Breast epithelium (tissue), 4 donors: ENCODE measurements around the gene COLEC11. TPM values are rescaled to one million over a fixed set of nuclear protein-coding genes. Genes with fewer than 3 reads are reported as not detected.
"Not testable (repeated sequence)": the region's sequence is repeated elsewhere in the genome, so short reads cannot be mapped to it uniquely, and the experiment has no call there.

ENCODE experiments used
- DNase-seq, 2 donors: peaks; one replicate each; pipeline ENCODE4 v3.0.0-alpha.2; 2019; ENCODE audit warnings: low spot score in 2 of 2
- H3K27ac ChIP-seq, 2 donors: fragments of 200-600 bp; sonication (generic) in 1 of 2; one replicate each; pipeline ENCODE4 v1.5.1; 2016 to 2019; ENCODE audit warnings: mild to moderate bottlenecking in 1 of 2
- H3K27me3 ChIP-seq, 2 donors: fragments of 200-600 bp; sonication (generic) in 1 of 2; one replicate each; pipeline versions ENCODE4 v1.5.1 to v1.6.0; 2017 to 2019; ENCODE audit warnings: control low read depth in 1 of 2, mild to moderate bottlenecking in 1 of 2
- H3K36me3 ChIP-seq: fragments of 200-600 bp; one replicate; pipeline ENCODE4 v1.5.1; 2019
- H3K4me1 ChIP-seq, 2 donors: fragments of 200-600 bp; sonication (generic); one replicate each; pipeline ENCODE4 v1.5.1; 2016 to 2019; ENCODE audit warnings: control low read depth in 1 of 2
- H3K4me3 ChIP-seq, 3 donors: fragments of 200-600 bp; sonication (generic); 1 replicate in 2 of 3; 2 replicates in 1 of 3; pipeline ENCODE4 v1.5.1; 2016 to 2019; ENCODE audit warnings: mild to moderate bottlenecking in 3 of 3, moderate library complexity in 2 of 3
- H3K9me3 ChIP-seq, 2 donors: fragments of 200-600 bp; sonication (generic) in 1 of 2; one replicate each; pipeline ENCODE4 v1.5.1; 2016 to 2019; ENCODE audit warnings: control low read depth in 1 of 2
- POLR2A ChIP-seq: fragments of 450-650 bp; IDR thresholded peaks from one replicate; pipeline ENCODE4 v1.6.1; 2016; ENCODE audit warnings: antibody characterized with exemption, mild to moderate bottlenecking, moderate library complexity
- POLR2AphosphoS5 ChIP-seq, 3 donors: sonication (generic); formaldehyde crosslinking; IDR thresholded peaks; one replicate each; pipeline ENCODE4 v1.6.1; 2017; ENCODE audit warnings: antibody characterized with exemption in 3 of 3
- intact Hi-C: fragments of 100-400 bp; cut with DNase I; formaldehyde crosslinking; loops from one replicate; pipeline ENCODE4 v1.15.1; 2023; ENCODE audit warnings: low total_unique reads
- total RNA-seq, 3 donors: library from RNA; depleted of rRNA; stranded (reverse); fragments of >200 nt; gene quantifications; one replicate each; pipeline ENCODE4 v1.1.0, GENCODE V29; 2016
- TF ChIP-seq, protein P1 (sequence below), 3 donors: fragments of 450-650 bp; IDR thresholded peaks; one replicate each; pipeline ENCODE4 v1.5.1; 2016 to 2017; ENCODE audit warnings: antibody characterized with exemption in 3 of 3, mild to moderate bottlenecking in 3 of 3, moderate library complexity in 3 of 3

COLEC11 gene
- total RNA-seq, 3 donors from 2014 or later, result 0.33 to 1.9 (median 1.0) TPM

DNA sequence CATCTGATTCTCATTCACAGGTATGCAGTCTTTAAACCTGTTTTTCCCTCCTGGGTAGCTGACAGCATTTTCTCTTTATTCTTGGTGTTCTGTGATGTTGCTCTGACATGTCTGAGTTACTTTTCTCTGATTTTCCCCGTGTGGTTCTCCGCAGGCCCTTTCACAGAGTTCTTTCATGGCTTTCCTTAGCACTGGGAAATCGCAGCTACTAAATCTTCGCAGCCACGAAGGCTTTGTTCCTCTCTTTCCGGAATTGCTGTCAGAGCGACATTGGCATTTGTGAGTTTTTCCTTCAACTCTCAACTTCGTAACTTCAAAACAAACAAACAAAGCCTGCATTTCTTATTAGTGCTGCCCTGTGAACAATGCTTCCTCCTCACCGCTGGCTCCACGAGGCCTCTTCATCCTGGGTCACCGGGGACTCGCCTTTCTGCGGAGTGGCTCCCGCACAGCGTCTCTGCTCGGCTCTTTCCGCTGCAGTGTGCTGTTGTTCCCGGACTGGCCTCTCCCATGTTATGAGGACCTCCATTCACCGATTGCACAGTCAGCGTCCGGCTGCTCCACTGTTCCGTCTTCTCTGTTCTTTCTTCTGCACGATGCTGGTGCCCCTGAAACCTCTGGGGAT lies 16.1 kb downstream of the COLEC11 start:
- H3K9me3 ChIP-seq, result no peaks in the 10 kb centered on the region
- no peak for DNase-seq
- H3K27me3 ChIP-seq, result no peaks in the 10 kb centered on the region
- intact Hi-C loops, result no loop called here
- H3K4me1 ChIP-seq, result no peaks in the 10 kb centered on the region
- H3K36me3 ChIP-seq, result no peaks in the 10 kb centered on the region
- H3K4me3 ChIP-seq, result no peak overlapping the region
- no peak for TF ChIP-seq POLR2A
- no peak for TF ChIP-seq POLR2AphosphoS5 (IDR thresholded peaks at IDR 0.05)
- TF ChIP-seq, protein P1, sequence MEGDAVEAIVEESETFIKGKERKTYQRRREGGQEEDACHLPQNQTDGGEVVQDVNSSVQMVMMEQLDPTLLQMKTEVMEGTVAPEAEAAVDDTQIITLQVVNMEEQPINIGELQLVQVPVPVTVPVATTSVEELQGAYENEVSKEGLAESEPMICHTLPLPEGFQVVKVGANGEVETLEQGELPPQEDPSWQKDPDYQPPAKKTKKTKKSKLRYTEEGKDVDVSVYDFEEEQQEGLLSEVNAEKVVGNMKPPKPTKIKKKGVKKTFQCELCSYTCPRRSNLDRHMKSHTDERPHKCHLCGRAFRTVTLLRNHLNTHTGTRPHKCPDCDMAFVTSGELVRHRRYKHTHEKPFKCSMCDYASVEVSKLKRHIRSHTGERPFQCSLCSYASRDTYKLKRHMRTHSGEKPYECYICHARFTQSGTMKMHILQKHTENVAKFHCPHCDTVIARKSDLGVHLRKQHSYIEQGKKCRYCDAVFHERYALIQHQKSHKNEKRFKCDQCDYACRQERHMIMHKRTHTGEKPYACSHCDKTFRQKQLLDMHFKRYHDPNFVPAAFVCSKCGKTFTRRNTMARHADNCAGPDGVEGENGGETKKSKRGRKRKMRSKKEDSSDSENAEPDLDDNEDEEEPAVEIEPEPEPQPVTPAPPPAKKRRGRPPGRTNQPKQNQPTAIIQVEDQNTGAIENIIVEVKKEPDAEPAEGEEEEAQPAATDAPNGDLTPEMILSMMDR (IDR thresholded peaks at IDR 0.05), result no peak
- no peak overlapping the region for H3K27ac ChIP-seq

DNA sequence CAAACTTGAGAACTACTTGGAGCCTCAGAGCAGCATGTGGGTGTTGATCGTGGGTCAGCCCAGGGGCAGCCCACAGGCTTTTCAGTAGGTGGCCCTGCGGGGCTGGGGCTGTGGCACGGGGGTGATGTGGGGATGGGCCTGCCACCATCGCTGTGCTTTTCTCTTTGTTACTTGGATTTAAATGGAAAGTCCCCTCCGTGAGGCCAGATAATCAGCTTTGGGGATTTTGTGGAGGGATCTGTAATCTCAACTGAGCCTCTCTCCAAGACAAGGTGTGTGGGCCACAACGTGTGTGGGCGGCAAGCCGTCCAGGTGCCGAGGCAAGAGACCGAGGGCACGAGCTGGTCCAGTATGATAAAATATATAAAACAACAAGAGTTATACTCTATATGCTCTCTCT lies 16.7 kb downstream of the COLEC11 start:
- no peaks in the 10 kb centered on the region for H3K36me3 ChIP-seq
- H3K9me3 ChIP-seq, result no peaks in the 10 kb centered on the region
- no peak overlapping the region for H3K27ac ChIP-seq
- intact Hi-C loops, result no loop called here
- no peaks in the 10 kb centered on the region for H3K4me1 ChIP-seq
- TF ChIP-seq, protein P1 (IDR thresholded peaks at IDR 0.05), result no peak
- TF ChIP-seq POLR2A, result no peak
- no peak for TF ChIP-seq POLR2AphosphoS5 (IDR thresholded peaks at IDR 0.05)
- H3K27me3 ChIP-seq, result no peaks in the 10 kb centered on the region
- no peak overlapping the region for H3K4me3 ChIP-seq
- no peak for DNase-seq

DNA sequence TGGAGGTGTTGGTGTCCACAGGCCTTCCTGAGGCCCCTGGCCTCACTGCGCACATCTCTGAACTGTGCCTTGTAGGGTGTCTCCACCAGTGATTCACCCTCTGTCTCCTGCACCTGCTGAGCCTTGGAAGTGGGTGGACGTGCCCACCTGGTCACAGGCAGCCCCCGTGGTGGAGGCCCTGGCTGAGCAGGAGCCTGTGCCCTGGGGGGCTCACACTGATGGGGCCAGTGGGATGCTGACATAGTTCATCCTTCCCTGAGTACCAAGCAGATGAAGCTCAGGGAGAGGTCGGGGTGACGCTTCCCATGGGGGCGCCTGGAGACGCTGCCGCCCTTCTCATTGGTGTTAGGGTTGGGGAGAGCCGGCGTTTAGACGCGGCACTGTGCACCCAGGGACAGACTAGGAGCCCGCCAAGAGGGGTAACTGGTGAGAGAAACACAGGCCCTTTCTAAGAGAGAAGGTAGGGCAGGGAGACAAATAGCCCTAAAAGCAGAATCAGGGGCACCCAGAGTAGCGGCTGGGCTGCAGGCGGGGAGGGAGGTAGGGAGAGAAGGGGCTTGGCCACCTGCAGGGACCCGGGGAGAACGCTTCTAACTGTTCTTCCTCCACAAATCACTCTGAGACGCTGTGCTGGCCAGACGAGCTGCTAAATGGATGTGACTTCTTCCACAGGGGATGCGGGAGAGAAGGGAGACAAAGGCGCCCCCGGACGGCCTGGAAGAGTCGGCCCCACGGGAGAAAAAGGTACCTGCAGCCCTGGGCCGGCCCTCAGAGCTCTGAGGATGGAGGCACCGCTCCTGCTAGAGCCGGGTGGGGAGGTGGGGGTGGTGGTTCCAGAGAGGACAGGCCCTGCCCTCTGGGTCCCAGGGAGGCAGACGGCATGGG lies 18.0 kb downstream of the COLEC11 start:
- no peaks in the 10 kb centered on the region for H3K27me3 ChIP-seq
- no peaks in the 10 kb centered on the region for H3K4me1 ChIP-seq
- H3K4me3 ChIP-seq, result no peak overlapping the region
- DNase-seq, result peak in 1 of 2 donors; percentile 45
- no peak overlapping the region for H3K27ac ChIP-seq
- H3K9me3 ChIP-seq, result no peaks in the 10 kb centered on the region
- TF ChIP-seq POLR2A (no peak), POLR2AphosphoS5 (IDR thresholded peaks at IDR 0.05) (no peak)
- TF ChIP-seq, protein P1 (IDR thresholded peaks at IDR 0.05), result no peak
- H3K36me3 ChIP-seq, result no peaks in the 10 kb centered on the region
- intact Hi-C loops, result no loop called here

DNA sequence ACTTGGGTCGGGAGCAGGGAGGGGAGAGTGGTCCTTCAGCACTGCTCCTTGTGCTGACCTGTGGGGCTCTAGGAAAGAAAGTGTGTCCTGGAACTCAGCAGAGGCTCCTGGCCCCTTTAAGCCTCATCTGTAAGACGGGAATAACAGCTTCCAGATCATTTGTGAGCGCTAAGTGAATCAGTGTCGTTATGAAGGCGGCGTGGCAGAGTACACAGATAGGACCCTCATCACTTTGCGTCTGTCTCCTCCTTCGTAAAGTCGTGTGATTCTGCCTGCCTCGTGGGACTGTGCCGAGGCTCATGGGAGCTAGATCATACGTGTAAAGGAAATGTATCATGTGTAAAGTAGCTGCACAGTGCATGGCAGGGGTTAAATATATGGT lies 18.6 kb downstream of the COLEC11 start:
- Histone ChIP-seq H3K36me3 (no peaks in the 10 kb centered on the region), H3K9me3 (no peaks in the 10 kb centered on the region), H3K27ac (no peak overlapping the region), H3K4me3 (no peak overlapping the region), H3K27me3 (no peaks in the 10 kb centered on the region), H3K4me1 (no peaks in the 10 kb centered on the region)
- intact Hi-C loops, result no loop called here
- DNase-seq, result no peak
- TF ChIP-seq POLR2A (no peak), POLR2AphosphoS5 (IDR thresholded peaks at IDR 0.05) (no peak)
- TF ChIP-seq, protein P1 (IDR thresholded peaks at IDR 0.05), result no peak

DNA sequence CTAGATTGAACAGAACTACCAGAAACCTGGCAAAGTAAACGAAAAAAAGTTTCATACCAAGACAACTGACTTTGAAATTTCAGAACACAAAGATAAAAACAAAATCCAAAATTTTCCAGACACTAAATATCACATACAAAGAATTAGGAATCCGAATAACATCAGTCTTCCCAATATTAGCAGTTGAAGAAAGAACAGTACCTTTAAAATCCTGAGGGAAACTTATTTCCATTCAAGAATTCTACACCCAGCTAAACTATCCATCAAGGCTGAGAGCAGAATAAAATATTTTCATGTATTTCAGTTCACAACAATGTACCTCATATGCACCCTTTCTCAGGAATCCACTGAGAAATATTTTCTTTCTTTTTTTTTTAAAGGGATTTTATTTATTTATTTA lies 19.8 kb downstream of the COLEC11 start:
- H3K9me3 ChIP-seq, H3K27ac ChIP-seq, H3K4me3 ChIP-seq, H3K36me3 ChIP-seq, intact Hi-C loops, H3K4me1 ChIP-seq, DNase-seq, H3K27me3 ChIP-seq: not testable (repeated sequence)

DNA sequence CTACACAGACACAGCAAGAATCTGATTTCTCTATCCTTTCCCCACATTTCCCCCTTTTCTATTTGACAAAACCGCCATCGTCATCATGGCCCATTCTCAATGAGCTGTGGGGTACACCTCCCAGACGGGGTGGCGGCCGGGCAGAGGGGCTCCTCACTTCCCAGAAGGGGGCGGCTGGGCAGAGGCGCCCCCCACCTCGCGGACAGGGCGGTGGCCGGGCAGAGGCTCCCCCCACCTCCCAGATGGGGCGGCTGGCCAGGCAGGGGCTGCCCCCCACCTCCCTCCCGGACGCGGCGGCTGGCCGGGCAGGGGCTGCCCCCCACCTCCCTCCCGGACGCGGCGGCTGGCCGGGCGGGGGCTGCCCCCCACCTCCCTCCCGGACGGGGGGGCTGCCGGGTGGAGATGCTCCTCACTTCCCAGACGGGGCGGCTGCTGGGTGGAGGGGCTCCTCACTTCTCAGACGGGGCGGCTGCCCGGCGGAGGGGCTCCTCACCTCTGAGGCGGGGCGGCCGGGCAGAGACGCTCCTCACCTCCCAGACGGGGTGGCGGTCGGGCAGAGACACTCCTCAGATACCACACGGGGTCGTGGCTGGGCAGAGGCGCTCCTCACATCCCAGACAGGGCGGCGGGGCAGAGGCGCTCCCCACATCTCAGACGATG lies 20.8 kb downstream of the COLEC11 start:
- H3K9me3 ChIP-seq, H3K27ac ChIP-seq, DNase-seq, H3K27me3 ChIP-seq, H3K4me1 ChIP-seq, intact Hi-C loops, H3K36me3 ChIP-seq, H3K4me3 ChIP-seq: not testable (repeated sequence)

DNA sequence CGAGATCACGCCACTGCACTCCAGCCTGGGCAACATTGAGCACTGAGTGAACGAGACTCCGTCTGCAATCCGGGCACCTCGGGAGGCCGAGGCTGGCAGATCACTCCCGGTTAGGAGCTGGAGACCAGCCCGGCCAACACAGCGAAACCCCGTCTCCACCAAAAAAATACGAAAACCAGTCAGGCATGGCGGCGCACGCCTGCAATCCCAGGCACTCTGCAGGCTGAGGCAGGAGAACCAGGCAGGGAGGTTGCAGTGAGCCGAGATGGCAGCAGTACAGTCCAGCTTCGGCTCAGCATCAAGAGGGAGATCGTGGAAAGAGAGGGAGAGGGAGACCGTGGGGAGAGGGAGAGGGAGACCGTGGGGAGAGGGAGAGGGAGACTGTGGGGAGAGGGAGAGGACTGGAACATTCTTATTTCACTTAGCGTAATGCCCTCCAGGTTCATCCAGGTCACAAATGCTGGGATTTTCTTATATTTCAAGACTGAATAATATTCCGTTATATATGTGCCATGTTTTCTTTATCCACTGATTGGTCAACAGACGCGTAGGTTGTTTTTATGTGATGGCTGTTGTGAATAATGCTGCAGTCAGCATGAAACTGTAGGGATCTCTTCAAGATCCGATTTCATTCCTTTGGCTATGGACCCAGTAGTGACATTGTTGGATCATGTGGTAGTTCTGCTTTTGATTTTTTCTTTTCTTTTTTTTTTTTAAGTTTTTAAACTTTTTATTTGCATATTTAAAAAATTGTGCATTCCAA lies 21.7 kb downstream of the COLEC11 start:
- H3K9me3 ChIP-seq, H3K27me3 ChIP-seq, H3K4me1 ChIP-seq, intact Hi-C loops, H3K27ac ChIP-seq, H3K4me3 ChIP-seq, H3K36me3 ChIP-seq: not testable (repeated sequence)
- peak in 1 of 2 donors; percentile 37 for DNase-seq
